CD4-positive, alpha-beta T cell treated with Interleukin-1 beta for 1 hour (primary cell): ENCODE measurements around the gene ANKRD34A.
"Not testable (repeated sequence)": the region's sequence is repeated elsewhere in the genome, so short reads cannot be mapped to it uniquely, and the experiment has no call there.

ENCODE experiments used
- DNase-seq, 2 donors: peaks; one replicate each; pipeline ENCODE4 v3.0.0-alpha.2; 2020 to 2022

Gene ANKRD34A

GRCh38 chr1:145942871-145943270 lies 21.5 kb downstream of the ANKRD34A start:
- no peak for DNase-seq

GRCh38 chr1:145942405-145942804 lies 22.0 kb downstream of the ANKRD34A start:
- DNase-seq: no peak

DNA sequence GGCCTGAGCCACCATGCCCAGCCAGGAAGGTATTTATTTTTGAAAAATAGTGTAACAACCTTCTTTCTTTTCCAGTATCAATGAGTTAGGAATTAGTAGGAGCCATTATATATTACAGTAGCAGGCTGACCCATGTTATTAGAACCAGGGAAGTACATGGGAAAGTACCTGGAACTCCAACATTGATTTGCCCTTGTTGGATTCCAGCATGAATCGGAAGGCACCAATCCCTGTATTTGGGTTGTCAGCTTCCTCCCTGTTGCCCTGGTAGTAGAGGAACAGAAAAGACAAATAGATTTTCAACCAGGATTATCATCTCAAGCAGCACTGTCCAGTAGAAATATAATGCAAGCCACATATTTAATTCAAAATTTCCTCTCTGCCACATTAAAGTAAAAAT lies 26.9 kb downstream of the ANKRD34A start:
- no peak for DNase-seq

DNA sequence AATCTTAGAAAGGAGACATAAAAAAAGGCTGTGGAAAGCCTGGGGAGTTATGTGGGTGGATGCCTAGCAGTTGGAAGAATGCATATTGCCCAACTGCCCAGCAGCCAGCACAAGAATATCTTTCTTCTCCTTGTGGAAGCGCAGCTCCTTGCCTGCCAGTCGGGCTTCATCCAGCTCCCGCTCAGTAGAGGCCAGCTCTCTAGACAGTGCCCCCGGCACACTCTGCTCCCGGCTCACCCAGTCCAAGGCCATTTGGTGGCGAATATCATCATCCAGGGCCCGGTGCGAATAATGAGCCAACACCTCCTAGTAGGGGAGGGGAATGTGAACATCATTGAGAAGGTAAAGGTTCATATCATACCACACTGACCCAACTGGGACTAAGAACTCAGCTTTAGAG lies 28.1 kb downstream of the ANKRD34A start:
- no peak for DNase-seq

DNA sequence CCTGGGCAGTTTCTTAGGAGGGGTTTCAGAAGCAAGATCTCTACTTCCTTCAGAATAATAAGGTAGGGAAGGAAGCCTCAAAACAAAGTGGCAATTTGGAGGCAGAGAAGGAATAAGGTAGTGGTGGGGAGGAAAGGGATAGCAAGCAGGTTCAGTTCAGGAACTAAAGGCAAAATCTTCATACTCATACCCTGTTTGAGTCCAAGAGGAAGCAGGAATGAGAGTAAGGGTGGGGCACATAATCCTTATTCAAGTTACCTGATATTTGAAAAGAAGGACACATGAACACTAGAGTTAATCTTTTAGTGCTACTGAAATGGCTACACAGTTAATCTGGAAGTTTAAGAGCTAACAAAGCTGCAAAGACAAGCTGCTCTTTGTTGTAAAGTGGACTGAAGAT lies 28.7 kb downstream of the ANKRD34A start:
- no peak for DNase-seq

- peak; percentile 37 to 47 for DNase-seq
Observed at GRCh38 chr1:145932522-145933009, 31.8 kb downstream of the ANKRD34A start.

GRCh38 chr1:145927916-145928643 lies 36.3 kb downstream of the ANKRD34A start:
- DNase-seq: no peak

DNA sequence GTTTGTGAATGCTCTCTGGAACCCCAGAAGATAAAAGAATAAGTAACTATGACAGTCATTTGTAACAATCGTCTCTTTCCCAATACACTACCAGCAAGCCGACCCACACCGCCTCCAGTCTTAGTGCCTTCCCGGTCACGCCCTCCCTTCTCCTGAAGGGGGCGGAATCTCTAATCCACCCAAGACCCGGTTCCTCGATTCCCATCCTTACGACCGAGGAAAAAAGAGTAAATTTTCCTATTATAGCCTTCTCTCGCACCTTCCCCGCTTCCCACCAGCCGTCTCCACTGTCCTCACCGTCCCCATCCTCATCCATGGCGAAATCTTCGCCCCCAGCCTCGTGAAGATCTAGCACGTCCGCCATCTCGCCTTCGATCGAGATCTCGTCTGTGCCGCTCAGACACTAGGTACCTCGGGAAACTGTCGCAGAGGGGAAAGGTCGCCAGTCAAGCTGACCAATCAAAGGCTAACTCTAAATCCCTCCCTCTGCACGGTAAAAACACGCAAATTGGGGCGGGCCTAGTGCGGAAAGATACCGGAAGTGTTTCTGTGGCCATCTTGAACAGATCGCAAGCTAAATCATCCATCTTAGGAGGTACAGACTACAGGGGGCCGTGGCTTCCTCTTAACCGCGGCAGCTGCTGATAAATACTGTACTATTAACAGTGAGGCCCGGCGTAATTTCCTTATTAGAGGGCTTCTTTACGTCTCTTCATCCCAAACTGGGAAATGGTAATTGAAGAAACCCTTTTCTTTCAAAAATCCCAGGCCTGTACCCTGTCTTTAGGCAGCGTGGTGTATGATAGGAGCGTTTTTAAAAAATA lies 37.1 kb downstream of the ANKRD34A start, which contains the start of gene RBM8A:
Gene RBM8A, minus strand, starts transcription at position 422 of the 824 bp plus-strand sequence. Its CDS starts 58 bp downstream, at position 364.
- DNase-seq: peak; percentile 97 to 98

DNA sequence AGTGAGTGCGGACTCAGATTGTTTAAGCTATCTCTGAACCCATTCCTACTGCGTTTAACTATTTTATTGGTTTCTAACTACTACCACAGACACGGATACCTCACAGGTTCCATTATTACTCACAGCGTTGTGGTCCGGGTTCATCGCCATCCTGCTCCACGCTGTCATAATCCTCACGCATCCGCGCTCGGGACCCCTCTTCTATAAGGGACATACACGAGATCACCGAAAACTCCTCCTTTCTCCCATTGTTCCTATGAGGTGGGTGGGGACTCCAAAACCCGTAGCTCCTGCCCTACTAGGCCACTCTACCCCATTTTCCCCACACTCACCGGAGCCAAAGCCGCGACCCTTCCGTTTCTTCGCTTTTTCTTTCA lies 37.7 kb downstream of the ANKRD34A start:
- no peak for DNase-seq

- no peak for DNase-seq
Observed at GRCh38 chr1:145922266-145922665, 42.1 kb downstream of the ANKRD34A start.

GRCh38 chr1:145920297-145920696 lies 44.1 kb downstream of the ANKRD34A start:
- DNase-seq: not testable (repeated sequence)

GRCh38 chr1:145918992-145919939 lies 45.1 kb downstream of the ANKRD34A start:
- DNase-seq: peak; percentile 14 to 17

DNA sequence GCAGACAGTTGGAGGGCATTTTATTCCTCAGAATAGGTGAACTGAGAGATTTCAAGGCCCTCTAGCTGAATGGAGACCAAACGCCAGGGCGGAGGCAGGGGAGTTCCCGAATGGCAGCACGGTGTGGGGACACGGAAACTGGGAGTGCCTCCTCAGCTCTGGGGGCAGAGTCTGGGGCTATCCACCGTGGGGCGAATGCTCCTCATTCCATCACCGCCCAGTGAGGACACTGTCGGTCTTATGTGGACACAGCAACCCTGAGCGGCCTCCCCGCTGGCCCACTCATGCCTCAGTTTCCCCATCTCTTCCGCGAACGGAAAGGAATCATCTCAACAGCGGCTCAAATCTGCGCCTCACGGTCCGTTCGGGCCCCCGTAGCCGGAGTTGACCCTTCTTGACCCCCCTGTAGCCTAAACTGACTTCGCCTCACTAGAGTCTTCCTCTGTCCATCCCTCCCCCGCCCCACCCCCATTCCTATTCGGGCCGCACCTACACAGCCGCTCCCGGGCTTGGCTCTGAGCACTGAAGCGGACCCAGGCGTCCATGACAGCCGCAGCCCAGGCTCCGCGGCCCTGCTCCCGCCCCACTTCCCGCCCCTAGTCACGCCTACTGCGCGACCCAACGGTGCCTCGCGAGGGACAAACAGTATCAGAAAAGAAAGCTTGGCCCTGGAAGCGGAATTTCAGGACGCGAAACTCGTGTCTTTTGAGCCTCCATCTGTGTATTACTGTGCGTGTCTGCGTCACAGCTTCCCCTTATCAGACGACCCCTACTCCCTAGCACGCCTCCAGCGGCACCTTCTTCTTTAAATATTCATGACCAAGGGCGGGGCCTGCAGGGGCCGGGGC lies 46.0 kb downstream of the ANKRD34A start, which contains the start of gene PEX11B:
Gene PEX11B, minus strand, starts transcription at position 574 of the 848 bp plus-strand sequence. Its CDS starts 29 bp downstream, at position 545.
- peak; percentile 93 to 94 for DNase-seq

- DNase-seq: no peak
Observed at GRCh38 chr1:145917595-145917994, 46.8 kb downstream of the ANKRD34A start.

DNA sequence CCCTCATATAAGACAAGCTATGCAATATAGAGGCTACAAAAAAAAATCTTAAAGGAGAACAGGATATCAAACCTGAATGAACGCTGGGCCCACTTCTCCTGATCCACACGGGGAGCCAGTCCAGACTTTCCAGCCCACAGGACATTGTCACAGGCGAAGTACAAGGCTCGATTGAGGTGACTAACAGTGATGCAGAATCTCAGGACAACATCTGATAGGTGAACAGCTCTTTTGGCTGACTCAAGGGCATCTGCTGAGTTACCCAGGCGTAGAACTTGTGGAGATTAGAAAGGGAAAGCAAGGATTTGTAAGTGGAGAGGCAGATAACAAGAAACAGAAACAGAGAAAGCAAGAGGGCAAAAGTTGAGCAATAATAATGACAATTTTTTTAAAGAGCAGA lies 47.6 kb downstream of the ANKRD34A start:
- no peak for DNase-seq

- no peak for DNase-seq
Observed at GRCh38 chr1:145912128-145912641, 52.2 kb downstream of the ANKRD34A start.
